ENCODE data around the gene MBOAT7.

Gene MBOAT7

DNA sequence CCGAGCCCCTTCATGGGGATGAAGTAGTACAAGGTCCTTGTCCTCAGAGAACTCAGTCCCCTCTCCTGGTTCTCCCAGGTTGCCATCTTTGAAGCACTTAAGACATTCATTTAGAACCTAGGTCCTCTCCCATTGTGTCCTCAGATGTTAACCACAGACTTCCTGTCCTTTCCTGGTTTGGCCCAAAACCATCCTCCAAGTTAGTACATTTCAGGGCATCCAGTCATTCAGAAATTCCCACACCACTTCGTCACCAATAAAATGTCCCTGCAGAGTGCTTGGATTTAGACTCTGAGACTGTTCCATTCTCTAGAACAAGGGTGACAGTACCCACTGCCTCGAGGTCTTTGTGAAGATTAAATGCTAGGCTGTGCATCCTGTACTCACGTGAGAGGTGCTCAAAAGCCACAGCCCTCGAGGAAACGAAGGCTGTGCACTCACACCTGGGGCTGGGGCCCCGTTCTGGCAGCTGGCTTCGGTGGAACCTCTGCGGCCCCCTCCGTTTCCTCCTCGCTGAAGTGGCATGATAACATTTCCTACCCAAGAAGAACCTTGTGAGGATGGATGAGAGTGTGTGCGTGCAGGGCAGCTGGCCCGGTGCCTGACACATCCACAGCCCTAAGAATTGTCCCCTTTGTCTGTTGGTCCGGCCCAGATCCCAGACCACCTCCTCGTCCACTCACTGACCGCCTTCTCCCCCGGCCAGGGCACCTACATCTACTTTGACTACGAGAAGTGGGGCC, 34.6 kb downstream of the MBOAT7 start:
- DNase-seq (ENCODE audit: extremely low read depth, low read depth) = no peak
- TF ChIP-seq, protein P1, sequence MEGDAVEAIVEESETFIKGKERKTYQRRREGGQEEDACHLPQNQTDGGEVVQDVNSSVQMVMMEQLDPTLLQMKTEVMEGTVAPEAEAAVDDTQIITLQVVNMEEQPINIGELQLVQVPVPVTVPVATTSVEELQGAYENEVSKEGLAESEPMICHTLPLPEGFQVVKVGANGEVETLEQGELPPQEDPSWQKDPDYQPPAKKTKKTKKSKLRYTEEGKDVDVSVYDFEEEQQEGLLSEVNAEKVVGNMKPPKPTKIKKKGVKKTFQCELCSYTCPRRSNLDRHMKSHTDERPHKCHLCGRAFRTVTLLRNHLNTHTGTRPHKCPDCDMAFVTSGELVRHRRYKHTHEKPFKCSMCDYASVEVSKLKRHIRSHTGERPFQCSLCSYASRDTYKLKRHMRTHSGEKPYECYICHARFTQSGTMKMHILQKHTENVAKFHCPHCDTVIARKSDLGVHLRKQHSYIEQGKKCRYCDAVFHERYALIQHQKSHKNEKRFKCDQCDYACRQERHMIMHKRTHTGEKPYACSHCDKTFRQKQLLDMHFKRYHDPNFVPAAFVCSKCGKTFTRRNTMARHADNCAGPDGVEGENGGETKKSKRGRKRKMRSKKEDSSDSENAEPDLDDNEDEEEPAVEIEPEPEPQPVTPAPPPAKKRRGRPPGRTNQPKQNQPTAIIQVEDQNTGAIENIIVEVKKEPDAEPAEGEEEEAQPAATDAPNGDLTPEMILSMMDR (IDR thresholded peaks at IDR 0.05; ENCODE audit: low read depth, low read length) = no peak

DNA sequence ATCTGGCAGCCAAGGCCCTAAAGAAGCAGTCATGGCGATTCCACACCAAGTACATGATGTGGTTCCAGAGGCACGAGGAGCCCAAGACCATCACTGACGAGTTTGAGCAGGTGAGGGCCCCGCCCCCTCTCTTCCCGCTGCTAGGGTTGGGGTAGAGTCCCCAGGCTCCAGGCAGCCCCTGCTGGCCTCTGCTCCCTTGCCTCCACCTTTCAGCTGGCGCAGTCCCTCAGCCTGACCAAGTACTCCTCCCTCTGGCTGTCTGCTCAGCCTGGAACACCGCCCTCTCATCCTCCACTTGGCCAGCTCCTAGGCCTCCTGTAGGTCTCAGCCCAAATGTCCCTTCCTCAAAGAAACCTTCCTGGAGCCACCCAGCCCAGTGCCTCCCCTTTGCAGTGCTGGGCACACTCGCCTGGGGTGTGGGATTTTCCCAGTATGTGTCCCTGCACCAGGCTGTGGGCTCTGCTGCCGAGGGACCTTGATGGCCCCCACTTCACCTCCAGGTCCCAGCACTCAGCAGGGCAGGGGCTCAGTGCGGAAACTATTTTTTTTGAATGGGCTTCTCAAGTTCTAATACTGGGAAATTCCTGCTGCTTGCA, 35.6 kb downstream of the MBOAT7 start:
- no peak for DNase-seq (ENCODE audit: extremely low read depth, low read depth)
- TF ChIP-seq, protein P1 (IDR thresholded peaks at IDR 0.05; ENCODE audit: low read depth, low read length) = no peak

DNA sequence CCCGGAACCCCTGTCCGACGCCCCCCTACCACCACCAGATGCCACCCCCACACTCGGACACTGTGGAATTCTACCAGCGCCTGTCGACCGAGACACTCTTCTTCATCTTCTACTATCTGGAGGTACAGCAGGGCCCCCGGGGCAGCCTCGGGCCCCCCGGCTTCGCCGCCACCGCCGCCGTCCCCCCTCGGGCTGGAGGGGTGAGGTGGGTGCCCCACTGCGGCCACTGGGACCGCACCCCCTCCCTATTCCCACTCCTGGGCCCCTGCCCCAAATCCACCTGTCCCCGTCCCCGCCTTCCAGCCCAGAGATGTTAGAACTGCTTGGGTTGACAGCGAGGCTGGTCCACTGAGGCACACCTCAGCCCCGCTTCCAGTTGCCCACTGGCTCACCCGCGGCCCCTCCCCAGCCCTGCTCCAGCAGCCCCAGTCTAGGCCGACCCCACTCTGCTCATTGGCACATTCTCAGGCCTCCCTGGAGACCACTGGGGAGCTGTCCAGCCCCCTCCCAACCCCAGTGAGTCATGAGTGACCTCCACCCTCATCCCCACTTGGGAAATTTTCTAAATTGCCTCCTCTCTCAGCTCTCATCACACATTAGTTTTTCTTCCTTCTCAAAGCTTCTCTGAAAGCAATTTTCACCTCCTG, 36.4 kb downstream of the MBOAT7 start:
- TF ChIP-seq, protein P1 (IDR thresholded peaks at IDR 0.05; ENCODE audit: low read depth, low read length) = no peak

DNA sequence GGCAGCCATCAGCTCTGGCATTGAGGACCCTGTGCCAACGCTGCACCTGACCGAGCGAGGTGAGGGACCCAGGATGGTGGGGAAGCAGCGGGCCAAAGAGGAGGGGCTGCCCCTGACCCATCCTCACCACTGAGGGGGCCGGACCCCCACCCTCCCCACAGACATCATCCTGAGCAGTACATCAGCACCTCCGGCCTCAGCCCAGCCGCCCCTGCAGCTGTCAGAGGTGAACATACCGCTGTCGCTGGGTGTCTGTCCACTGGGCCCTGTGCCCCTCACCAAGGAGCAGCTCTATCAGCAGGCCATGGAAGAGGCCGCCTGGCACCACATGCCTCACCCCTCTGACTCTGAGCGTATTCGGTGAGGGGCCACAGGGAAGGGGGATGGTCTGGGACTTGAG, 37.1 kb downstream of the MBOAT7 start:
- TF ChIP-seq, protein P1 (IDR thresholded peaks at IDR 0.05; ENCODE audit: low read depth, low read length) = no peak
- no peak for DNase-seq (ENCODE audit: extremely low read depth, low read depth)

More for the DNA sequence above, 36.4 kb downstream of the MBOAT7 start:
- DNase-seq (ENCODE audit: extremely low read depth, low read depth) = no peak

DNA sequence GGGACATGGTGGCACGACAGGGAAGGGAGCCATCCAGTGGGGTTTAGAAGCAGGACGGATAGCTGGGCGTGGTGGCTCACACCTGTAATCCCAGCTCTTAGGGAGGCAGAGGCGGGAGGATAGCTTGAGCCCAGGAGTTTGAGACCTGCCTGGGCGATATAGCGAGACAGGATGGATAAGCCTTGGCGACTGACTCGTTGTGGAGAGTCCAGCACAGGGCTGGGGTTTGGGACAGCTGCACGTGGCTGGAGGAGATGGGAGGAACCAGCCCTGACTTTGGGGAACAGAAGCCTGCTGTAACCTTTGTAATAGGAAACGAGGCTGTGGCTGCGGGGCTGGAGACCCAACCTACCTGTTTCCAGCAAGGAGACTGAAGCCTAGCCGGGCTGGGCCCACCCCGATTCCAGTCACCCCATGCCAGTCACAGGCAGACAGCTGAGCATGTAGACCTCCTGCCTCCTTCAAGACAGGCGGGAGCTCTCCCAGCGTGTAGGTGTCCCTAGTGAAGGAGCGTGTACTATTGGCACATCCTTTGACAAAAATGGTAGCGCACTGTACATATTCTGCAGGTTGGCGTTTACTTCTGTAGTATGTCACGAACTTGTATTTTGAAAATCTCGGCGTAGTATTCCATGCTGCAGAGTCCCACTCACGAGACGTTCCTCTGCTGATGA, 37.9 kb downstream of the MBOAT7 start:
- DNase-seq (ENCODE audit: extremely low read depth, low read depth) = no peak
- TF ChIP-seq, protein P1 (IDR thresholded peaks at IDR 0.05; ENCODE audit: low read depth, low read length) = no peak

DNA sequence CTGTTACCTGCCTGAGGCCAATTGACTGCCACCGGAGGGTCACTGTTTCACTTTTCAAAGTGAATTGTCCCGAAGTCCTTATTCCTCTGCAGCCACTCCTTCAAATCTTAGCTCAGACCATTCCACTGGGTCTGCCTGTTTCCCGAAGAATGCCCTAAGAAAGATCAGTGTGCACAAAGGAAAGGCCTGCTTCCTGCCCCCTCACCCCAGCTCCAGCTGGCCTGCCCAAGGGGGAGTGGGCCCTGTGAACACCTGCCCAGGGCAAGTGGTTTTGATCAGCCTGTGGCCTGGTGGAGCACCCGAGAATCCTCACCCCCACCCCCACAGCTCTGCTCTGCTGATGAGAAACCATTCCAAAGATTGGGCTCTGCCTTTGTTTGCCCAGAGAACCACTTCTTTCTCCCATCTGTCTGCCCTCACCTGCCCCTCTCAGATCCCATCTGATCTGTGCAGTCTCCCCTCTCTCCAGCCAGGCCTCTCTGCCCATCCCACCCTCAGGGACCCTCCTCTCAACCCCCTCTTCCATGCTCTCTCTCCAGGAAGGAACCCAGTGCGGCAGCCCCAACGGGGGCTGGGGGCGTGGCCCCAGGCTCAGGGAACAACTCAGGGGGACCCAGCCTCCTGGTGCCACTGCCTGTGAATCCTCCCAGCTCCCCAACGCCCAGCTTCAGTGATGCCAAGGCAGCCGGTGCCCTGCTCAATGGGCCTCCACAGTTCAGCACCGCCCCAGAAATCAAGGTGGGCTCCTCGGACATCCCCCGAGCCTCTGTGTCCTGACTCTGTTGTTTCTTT, 40.2 kb downstream of the MBOAT7 start:
- no peak for DNase-seq (ENCODE audit: extremely low read depth, low read depth)
- TF ChIP-seq, protein P1 (IDR thresholded peaks at IDR 0.05; ENCODE audit: low read depth, low read length) = no peak

Measured in AG09319 (cell line).